Ovary (tissue), 3 donors: Measurements from ENCODE around the gene THBS4.

Experiments
- POLR2A ChIP-seq: fragments of 450-650 bp; IDR thresholded peaks from one replicate; pipeline ENCODE4 v1.6.1; 2017; ENCODE audit warnings: antibody characterized with exemption, mild to moderate bottlenecking, moderate library complexity
- TF ChIP-seq, protein P1 (sequence below), 3 donors: fragments of 450-650 bp in 2 of 3; fragments of 200-600 bp in 1 of 3; IDR thresholded peaks; one replicate each; pipeline versions ENCODE4 v1.5.1 to v1.8.0; 2016 to 2022; ENCODE audit warnings: antibody characterized with exemption in 3 of 3, mild to moderate bottlenecking in 1 of 3
- donor health status: DM: no; HTN: no; CAD: no.

DNA sequence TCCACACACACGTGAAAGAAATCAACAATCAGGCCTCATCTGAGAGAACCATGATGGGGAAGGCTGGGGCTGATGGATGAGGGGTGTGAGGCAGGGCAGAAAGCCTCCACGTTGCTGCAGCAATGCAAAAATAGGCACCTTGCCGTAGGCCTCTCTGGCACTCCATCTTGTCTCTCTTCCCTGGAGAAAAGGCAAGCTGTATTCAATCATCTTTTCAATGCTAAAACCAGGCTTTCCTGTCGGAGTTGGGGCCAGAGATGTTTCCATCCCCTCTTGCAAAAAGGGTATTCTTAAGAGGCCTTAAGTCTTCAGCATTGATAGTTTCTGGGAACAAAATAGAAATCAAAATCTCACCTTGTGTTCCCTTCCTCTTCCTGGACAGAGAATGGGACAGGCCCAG, 80.9 kb downstream of the THBS4 start:
- TF ChIP-seq, protein P1, sequence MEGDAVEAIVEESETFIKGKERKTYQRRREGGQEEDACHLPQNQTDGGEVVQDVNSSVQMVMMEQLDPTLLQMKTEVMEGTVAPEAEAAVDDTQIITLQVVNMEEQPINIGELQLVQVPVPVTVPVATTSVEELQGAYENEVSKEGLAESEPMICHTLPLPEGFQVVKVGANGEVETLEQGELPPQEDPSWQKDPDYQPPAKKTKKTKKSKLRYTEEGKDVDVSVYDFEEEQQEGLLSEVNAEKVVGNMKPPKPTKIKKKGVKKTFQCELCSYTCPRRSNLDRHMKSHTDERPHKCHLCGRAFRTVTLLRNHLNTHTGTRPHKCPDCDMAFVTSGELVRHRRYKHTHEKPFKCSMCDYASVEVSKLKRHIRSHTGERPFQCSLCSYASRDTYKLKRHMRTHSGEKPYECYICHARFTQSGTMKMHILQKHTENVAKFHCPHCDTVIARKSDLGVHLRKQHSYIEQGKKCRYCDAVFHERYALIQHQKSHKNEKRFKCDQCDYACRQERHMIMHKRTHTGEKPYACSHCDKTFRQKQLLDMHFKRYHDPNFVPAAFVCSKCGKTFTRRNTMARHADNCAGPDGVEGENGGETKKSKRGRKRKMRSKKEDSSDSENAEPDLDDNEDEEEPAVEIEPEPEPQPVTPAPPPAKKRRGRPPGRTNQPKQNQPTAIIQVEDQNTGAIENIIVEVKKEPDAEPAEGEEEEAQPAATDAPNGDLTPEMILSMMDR (IDR thresholded peaks at IDR 0.05) = no peak
- TF ChIP-seq POLR2A = no peak
